Progenitor cell of endocrine pancreas (in vitro differentiated cells): ENCODE measurements around the gene RTP5. TPM values are rescaled to one million over a fixed set of nuclear protein-coding genes. Genes with fewer than 3 reads are reported as not detected.
A peak's percentile ranks its signal among the peaks of the same experiment; 100 is the strongest.

Experiments
- DNase-seq: peaks from one replicate; pipeline ENCODE4 v3.0.0; 2021; ENCODE audit warnings: low spot score; ENCODE audit not compliant: unreplicated experiment
- H3K27ac Mint-ChIP-seq: 2 replicates; pipeline ENCODE4 v1.8.0; 2021; ENCODE audit warnings: mild to moderate bottlenecking, moderate library complexity, mixed read lengths
- H3K27me3 Mint-ChIP-seq: 2 replicates; pipeline ENCODE4 v1.8.0; 2021; ENCODE audit warnings: mixed read lengths
- H3K36me3 Mint-ChIP-seq: 2 replicates; pipeline ENCODE4 v1.8.0; 2022; ENCODE audit warnings: mixed read lengths; ENCODE audit not compliant: insufficient read depth
- H3K4me1 Mint-ChIP-seq: 2 replicates; pipeline ENCODE4 v1.8.0; 2021; ENCODE audit warnings: low read depth, mixed read lengths
- H3K4me3 Mint-ChIP-seq: 2 replicates; pipeline ENCODE4 v1.8.0; 2021; ENCODE audit warnings: low read depth, mild to moderate bottlenecking, moderate library complexity, mixed read lengths
- H3K9me3 Mint-ChIP-seq: 2 replicates; pipeline ENCODE4 v1.8.0; 2021; ENCODE audit warnings: low read depth, mixed read lengths
- CTCF ChIP-seq: fragments of 200-600 bp; sonication (generic); IDR thresholded peaks from one replicate; pipeline ENCODE4 v1.5.0; 2021; ENCODE audit warnings: antibody characterized with exemption, mild to moderate bottlenecking; ENCODE audit not compliant: unreplicated experiment
- total RNA-seq: library from RNA; stranded (reverse); gene quantifications from 2 replicates; pipeline ENCODE4 v1.2.1, GENCODE V29; 2021

Gene RTP5
- total RNA-seq, 1 donor from 2014 or later, result not detected

GRCh38 chr2:241859436-241860183 is 9.9 kb upstream of the RTP5 start:
- peak; percentile 21 for TF ChIP-seq CTCF
- H3K27me3 Mint-ChIP-seq, result peaks cover 14% of the 10 kb centered on the region
- H3K36me3 Mint-ChIP-seq, result no peaks in the 10 kb centered on the region
- H3K9me3 Mint-ChIP-seq, result peaks cover 3% of the 10 kb centered on the region
- DNase-seq, result no peak
- H3K27ac Mint-ChIP-seq, result no peak overlapping the region
- H3K4me1 Mint-ChIP-seq, result no peaks in the 10 kb centered on the region
- no peak overlapping the region for H3K4me3 Mint-ChIP-seq

DNA sequence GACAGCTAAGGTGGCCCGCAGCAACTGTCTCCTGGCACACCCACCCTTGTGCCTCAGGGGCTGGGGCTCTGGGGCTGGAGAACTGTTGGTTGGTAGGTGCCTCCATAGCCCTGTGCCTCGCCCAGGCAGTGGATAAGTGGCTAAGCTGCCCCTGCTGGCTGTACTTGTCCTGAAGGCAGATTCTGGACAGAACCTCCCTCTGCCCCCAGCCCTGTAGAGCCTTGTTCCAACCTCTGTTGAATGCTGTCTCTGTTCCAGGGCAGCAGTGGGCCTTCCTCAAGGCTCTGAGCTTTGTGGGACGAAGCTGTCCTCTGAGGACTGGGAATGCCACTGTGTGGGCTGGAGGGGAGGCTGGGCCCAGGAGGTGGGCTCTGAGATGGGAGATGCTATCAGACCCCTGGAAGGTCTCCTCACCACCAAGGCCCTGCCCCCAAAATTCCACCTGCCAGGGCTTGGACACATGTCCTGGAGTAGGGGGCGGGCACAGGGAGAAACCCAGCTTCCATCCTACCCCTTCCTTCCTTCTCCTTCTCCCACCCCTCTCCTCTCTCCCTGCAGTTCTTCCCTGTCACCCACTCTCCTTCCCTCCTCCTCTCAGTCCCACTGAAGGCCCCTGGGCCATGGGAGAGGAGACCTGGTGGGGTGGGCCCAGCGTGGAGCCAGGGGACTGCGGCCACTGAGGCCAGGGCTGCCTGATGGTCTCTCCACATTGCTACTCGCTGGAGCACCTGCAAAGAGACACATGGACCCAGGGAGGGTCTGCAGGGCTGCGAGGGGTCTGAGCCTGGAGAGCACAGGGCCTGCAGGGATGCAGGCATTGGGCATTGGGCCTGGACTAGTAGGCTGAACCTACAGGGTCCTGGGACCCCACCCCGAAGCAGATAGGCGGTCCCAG is 9.1 kb upstream of the RTP5 start:
- peaks cover 3% of the 10 kb centered on the region for H3K9me3 Mint-ChIP-seq
- no peak for TF ChIP-seq CTCF
- no peaks in the 10 kb centered on the region for H3K4me1 Mint-ChIP-seq
- no peak overlapping the region for H3K4me3 Mint-ChIP-seq
- DNase-seq, result no peak
- H3K27me3 Mint-ChIP-seq, result peaks cover 22% of the 10 kb centered on the region
- H3K27ac Mint-ChIP-seq, result no peak overlapping the region
- no peaks in the 10 kb centered on the region for H3K36me3 Mint-ChIP-seq

DNA sequence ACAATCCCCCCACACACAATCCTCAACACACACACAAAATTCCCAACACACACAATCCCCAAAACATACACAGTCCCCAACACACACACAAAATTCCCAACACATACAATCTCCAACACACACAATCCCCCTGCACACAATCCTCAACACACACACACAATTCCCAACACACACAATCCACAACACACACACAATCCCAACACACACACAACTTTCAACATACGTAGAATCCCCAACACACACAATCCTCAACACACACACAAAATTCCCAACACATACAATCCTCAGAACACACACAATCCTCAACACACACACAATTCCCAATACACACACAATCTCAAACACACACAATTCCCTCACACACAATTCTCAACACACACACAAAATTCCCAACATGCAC is 8.3 kb upstream of the RTP5 start:
- Mint-ChIP-seq H3K4me3 (no peak overlapping the region), H3K27ac (no peak overlapping the region), H3K27me3 (peaks cover 28% of the 10 kb centered on the region), H3K4me1 (no peaks in the 10 kb centered on the region), H3K9me3 (peaks cover 3% of the 10 kb centered on the region), H3K36me3 (no peaks in the 10 kb centered on the region)
- no peak for TF ChIP-seq CTCF
- DNase-seq, result no peak

- TF ChIP-seq CTCF, result no peak
- peaks cover 28% of the 10 kb centered on the region for H3K27me3 Mint-ChIP-seq
- no peak for DNase-seq
- no peaks in the 10 kb centered on the region for H3K4me1 Mint-ChIP-seq
- no peak overlapping the region for H3K27ac Mint-ChIP-seq
- H3K36me3 Mint-ChIP-seq, result no peaks in the 10 kb centered on the region
- H3K9me3 Mint-ChIP-seq, result peaks cover 3% of the 10 kb centered on the region
- H3K4me3 Mint-ChIP-seq, result no peak overlapping the region
Observed at GRCh38 chr2:241862093-241862492, 7.4 kb upstream of the RTP5 start.

- peaks cover 3% of the 10 kb centered on the region for H3K9me3 Mint-ChIP-seq
- DNase-seq, result no peak
- H3K36me3 Mint-ChIP-seq, result no peaks in the 10 kb centered on the region
- H3K4me3 Mint-ChIP-seq, result no peak overlapping the region
- peaks cover 28% of the 10 kb centered on the region for H3K27me3 Mint-ChIP-seq
- TF ChIP-seq CTCF, result no peak
- H3K4me1 Mint-ChIP-seq, result no peaks in the 10 kb centered on the region
- H3K27ac Mint-ChIP-seq, result no peak overlapping the region
Observed at GRCh38 chr2:241862775-241863535, 6.6 kb upstream of the RTP5 start.
